ENCODE measurements around the gene SLC38A11.
"Not testable (repeated sequence)": the region's sequence is repeated elsewhere in the genome, so short reads cannot be mapped to it uniquely, and the experiment has no call there.

SLC38A11 gene

GRCh38 chr2:164875334-164876205 lies 79.8 kb downstream of the SLC38A11 start:
- DNase-seq = no peak

GRCh38 chr2:164873210-164873908 lies 82.0 kb downstream of the SLC38A11 start:
- DNase-seq = peak; percentile 73

GRCh38 chr2:164871404-164871803 lies 83.9 kb downstream of the SLC38A11 start:
- no peak for DNase-seq

- DNase-seq = no peak
These were observed 85.9 kb downstream of the SLC38A11 start for GRCh38 chr2:164869420-164869772.

GRCh38 chr2:164868563-164869419 lies 86.5 kb downstream of the SLC38A11 start:
- no peak for DNase-seq

- no peak for DNase-seq
These were observed 87.4 kb downstream of the SLC38A11 start for GRCh38 chr2:164867779-164868397.

- DNase-seq = not testable (repeated sequence)
These were observed 88.9 kb downstream of the SLC38A11 start for GRCh38 chr2:164866381-164866780.

- DNase-seq = no peak
These were observed 94.7 kb downstream of the SLC38A11 start for GRCh38 chr2:164860694-164861042.

- DNase-seq = not testable (repeated sequence)
These were observed 95.2 kb downstream of the SLC38A11 start for GRCh38 chr2:164859906-164860693.

GRCh38 chr2:164859251-164859818 lies 96.0 kb downstream of the SLC38A11 start:
- no peak for DNase-seq

- DNase-seq = no peak
These were observed 103.2 kb downstream of the SLC38A11 start for GRCh38 chr2:164852086-164852485.

GRCh38 chr2:164850235-164850634 lies 105.1 kb downstream of the SLC38A11 start:
- DNase-seq = no peak

- no peak for DNase-seq
These were observed 105.8 kb downstream of the SLC38A11 start for GRCh38 chr2:164849506-164849905.

GRCh38 chr2:164847981-164848741 lies 107.2 kb downstream of the SLC38A11 start:
- DNase-seq = peak; percentile 74

- no peak for DNase-seq
These were observed 108.0 kb downstream of the SLC38A11 start for GRCh38 chr2:164847291-164847690.

GRCh38 chr2:164846276-164846675 lies 109.0 kb downstream of the SLC38A11 start:
- no peak for DNase-seq
